KMS-11 (cell line): ENCODE measurements around the gene ZNF214.

Experiments used
- H2AFZ ChIP-seq: fragments of 200-600 bp; sonication (generic); 2 replicates; pipeline ENCODE4 v1.6.1; 2016; ENCODE audit warnings: antibody characterized with exemption, mixed run types, low read depth
- H3K27ac ChIP-seq: fragments of 200-600 bp; sonication (generic); 2 replicates; pipeline ENCODE4 v1.6.1; 2016; ENCODE audit warnings: mild to moderate bottlenecking, mixed run types
- H3K27me3 ChIP-seq: fragments of 200-600 bp; sonication (generic); 2 replicates; pipeline ENCODE4 v1.6.1; 2017; ENCODE audit warnings: mild to moderate bottlenecking, low read depth, mixed run types, moderate library complexity; ENCODE audit not compliant: insufficient read depth
- H3K36me3 ChIP-seq: fragments of 200-600 bp; sonication (generic); 2 replicates; pipeline ENCODE4 v1.6.1; 2017; ENCODE audit warnings: mild to moderate bottlenecking, mixed run types; ENCODE audit not compliant: insufficient read depth
- H3K4me1 ChIP-seq: fragments of 200-600 bp; sonication (generic); 2 replicates; pipeline ENCODE4 v1.6.1; 2016; ENCODE audit warnings: mild to moderate bottlenecking, low read depth, mixed run types; ENCODE audit not compliant: poor library complexity, severe bottlenecking
- H3K4me2 ChIP-seq: fragments of 200-600 bp; sonication (generic); 2 replicates; pipeline ENCODE4 v1.7.0; 2016; ENCODE audit warnings: mild to moderate bottlenecking, mixed run types
- H3K4me3 ChIP-seq: fragments of 200-600 bp; sonication (generic); IDR thresholded peaks from 2 replicates; pipeline ENCODE4 v1.6.1; 2017; ENCODE audit warnings: low read depth, low read length, mixed read lengths; ENCODE audit not compliant: insufficient read depth
- H3K79me2 ChIP-seq: fragments of 200-600 bp; sonication (generic); 2 replicates; pipeline ENCODE4 v1.6.1; 2016; ENCODE audit warnings: low read depth, mixed run types; ENCODE audit not compliant: insufficient read depth
- H3K9ac ChIP-seq: fragments of 200-600 bp; sonication (generic); 2 replicates; pipeline ENCODE4 v1.6.1; 2016; ENCODE audit warnings: mild to moderate bottlenecking, mixed run types
- H4K20me1 ChIP-seq: fragments of 200-600 bp; sonication (generic); 2 replicates; pipeline ENCODE4 v1.6.1; 2016; ENCODE audit warnings: mild to moderate bottlenecking, mixed run types; ENCODE audit not compliant: insufficient read depth
- TF ChIP-seq, protein P1 (sequence below): fragments of 200-600 bp; sonication (generic); conservative IDR thresholded peaks from 2 replicates; pipeline ENCODE4 v1.6.1; 2017; ENCODE audit warnings: low read depth, mild to moderate bottlenecking, antibody characterized with exemption, low read length, moderate library complexity, mixed read lengths

Gene ZNF214

DNA sequence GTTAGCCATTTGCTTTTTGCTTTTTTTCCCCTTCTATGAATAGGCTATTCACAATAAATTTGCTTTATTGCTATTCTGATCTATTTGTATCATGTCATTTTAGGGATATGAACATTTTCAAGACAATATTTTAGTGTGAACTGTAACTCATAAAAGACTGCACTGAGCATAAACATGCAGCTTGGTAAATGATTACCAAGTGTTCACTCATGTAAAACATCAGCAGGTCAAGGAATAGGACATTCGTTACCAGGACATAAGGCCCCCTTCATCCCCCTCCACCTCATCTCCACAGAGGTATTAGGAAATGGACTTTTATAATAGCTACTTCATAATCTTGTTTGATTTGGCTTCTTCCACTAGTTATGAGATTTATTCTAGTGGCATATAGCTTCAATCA is 12.5 kb upstream of the ZNF214 start:
- TF ChIP-seq, protein P1, sequence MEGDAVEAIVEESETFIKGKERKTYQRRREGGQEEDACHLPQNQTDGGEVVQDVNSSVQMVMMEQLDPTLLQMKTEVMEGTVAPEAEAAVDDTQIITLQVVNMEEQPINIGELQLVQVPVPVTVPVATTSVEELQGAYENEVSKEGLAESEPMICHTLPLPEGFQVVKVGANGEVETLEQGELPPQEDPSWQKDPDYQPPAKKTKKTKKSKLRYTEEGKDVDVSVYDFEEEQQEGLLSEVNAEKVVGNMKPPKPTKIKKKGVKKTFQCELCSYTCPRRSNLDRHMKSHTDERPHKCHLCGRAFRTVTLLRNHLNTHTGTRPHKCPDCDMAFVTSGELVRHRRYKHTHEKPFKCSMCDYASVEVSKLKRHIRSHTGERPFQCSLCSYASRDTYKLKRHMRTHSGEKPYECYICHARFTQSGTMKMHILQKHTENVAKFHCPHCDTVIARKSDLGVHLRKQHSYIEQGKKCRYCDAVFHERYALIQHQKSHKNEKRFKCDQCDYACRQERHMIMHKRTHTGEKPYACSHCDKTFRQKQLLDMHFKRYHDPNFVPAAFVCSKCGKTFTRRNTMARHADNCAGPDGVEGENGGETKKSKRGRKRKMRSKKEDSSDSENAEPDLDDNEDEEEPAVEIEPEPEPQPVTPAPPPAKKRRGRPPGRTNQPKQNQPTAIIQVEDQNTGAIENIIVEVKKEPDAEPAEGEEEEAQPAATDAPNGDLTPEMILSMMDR, result no peak
- H4K20me1 ChIP-seq, result no peaks in the 10 kb centered on the region
- no peak overlapping the region; the same call in 1 of the 2 replicates for H3K4me2 ChIP-seq
- no peaks in the 10 kb centered on the region for H3K36me3 ChIP-seq
- H3K9ac ChIP-seq, result no peak overlapping the region
- H3K27ac ChIP-seq, result no peak overlapping the region
- no peaks in the 10 kb centered on the region for H3K79me2 ChIP-seq
- H3K4me3 ChIP-seq, result no peak overlapping the region
- H3K27me3 ChIP-seq, result no peaks in the 10 kb centered on the region
- no peak overlapping the region for H2AFZ ChIP-seq
- peaks cover 19% of the 10 kb centered on the region for H3K4me1 ChIP-seq

DNA sequence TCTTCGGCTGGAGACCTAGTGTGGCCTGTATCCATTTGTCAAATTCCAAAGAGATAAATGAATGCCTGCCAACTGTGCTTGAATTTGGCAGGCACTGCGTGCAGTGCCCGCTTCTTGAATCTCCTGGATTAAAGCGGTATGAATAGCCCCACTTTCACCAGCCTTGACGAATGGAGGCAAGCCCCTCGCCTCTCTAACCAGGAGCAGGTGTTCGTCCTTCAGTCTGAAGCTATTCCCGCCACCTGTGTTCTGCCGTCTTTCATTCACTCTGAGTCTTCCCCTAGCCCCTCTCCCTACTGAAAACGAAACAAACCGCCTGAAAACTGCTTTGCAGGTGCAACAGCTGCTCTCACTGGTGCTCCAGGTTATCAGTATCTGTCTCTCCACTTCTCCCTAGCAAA is 11.3 kb upstream of the ZNF214 start:
- Histone ChIP-seq H4K20me1 (no peaks in the 10 kb centered on the region), H3K79me2 (no peaks in the 10 kb centered on the region), H3K9ac (no peak overlapping the region), H3K4me2 (peak overlapping the region; percentile 33), H3K27ac (peak overlapping the region; percentile 19; the same call in 1 of the 2 replicates), H3K4me3 (no peak overlapping the region), H3K4me1 (peaks cover 19% of the 10 kb centered on the region), H2AFZ (0 out of 2 replicates have a peak overlapping the region, but pooled peaks have one; percentile 10), H3K27me3 (no peaks in the 10 kb centered on the region), H3K36me3 (no peaks in the 10 kb centered on the region)
- TF ChIP-seq, protein P1, result no peak

DNA sequence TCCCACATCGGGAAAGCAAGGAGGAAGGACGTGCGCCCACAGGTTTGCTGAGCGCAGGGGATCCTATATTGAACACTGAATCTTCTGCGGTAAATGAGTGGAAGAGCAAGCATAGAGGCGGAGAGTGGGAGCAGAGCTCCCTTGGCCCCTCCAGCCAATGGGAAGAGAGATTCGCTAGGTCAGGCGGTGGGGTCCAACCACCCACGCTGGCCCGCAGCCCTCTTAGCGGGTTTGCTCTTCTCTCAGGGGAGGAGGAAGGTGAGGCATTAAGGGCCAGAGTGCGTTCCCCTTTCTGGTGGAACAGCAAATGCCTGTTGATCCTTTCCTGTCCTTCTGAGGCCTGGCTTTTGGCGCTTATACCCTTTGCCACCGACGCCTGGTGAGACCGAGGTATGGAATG is 10.7 kb upstream of the ZNF214 start:
- Histone ChIP-seq H3K36me3 (no peaks in the 10 kb centered on the region), H3K9ac (no peak overlapping the region), H3K4me1 (peaks cover 19% of the 10 kb centered on the region), H3K4me2 (peak overlapping the region; percentile 33; the same call in 1 of the 2 replicates), H3K79me2 (no peaks in the 10 kb centered on the region), H3K4me3 (no peak overlapping the region), H4K20me1 (no peaks in the 10 kb centered on the region), H3K27me3 (no peaks in the 10 kb centered on the region), H3K27ac (no peak overlapping the region), H2AFZ (no peak overlapping the region)
- TF ChIP-seq, protein P1, result no peak

DNA sequence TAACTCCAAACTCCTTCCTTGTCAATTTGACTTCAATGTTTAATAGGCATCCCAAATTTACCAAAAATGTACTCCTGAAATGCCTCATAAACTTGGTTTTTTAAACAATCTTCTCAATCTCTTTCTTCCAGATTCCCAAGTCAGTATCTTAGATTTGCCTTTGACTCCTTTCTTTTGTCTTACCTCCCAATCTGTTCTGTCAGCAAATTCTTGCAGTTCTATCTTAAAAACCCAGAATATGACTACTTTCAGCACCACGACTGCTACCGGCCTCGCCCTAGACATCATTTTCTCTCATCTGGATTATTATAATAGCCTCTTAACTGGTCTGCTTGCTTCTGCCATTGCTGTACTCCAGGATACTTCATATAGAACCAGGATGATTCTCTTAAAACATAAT is 8.0 kb upstream of the ZNF214 start:
- H3K36me3 ChIP-seq, result no peaks in the 10 kb centered on the region
- no peak overlapping the region for H3K9ac ChIP-seq
- H3K27ac ChIP-seq, result no peak overlapping the region
- no peak overlapping the region for H2AFZ ChIP-seq
- H3K4me3 ChIP-seq, result no peak overlapping the region
- no peaks in the 10 kb centered on the region for H3K27me3 ChIP-seq
- peaks cover 19% of the 10 kb centered on the region for H3K4me1 ChIP-seq
- TF ChIP-seq, protein P1, result no peak
- no peaks in the 10 kb centered on the region for H4K20me1 ChIP-seq
- no peaks in the 10 kb centered on the region for H3K79me2 ChIP-seq
- H3K4me2 ChIP-seq, result no peak overlapping the region

DNA sequence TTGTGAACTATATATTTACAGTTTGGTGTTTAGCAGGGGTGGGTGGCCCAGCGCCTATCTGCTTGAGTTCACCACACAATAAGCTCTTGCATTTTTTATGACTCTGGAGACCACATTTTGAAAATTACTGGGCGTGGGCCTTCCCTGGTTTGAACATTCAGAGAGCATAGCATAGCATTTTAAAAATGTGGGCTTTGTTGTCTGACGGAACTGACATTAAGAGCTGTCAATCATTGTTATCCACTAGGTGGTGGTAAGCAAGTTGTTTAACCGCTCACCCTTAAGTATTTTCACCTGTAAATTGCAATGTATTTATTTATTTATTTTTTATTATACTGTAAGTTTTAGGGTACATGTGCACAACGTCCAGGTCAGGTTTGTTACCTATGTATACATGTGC is 1.2 kb upstream of the ZNF214 start:
- Histone ChIP-seq H3K4me2 (no peak overlapping the region), H4K20me1 (no peaks in the 10 kb centered on the region), H3K36me3 (no peaks in the 10 kb centered on the region), H3K27ac (no peak overlapping the region), H2AFZ (no peak overlapping the region), H3K9ac (no peak overlapping the region), H3K4me1 (no peaks in the 10 kb centered on the region), H3K27me3 (no peaks in the 10 kb centered on the region), H3K79me2 (no peaks in the 10 kb centered on the region), H3K4me3 (no peak overlapping the region)
- TF ChIP-seq, protein P1, result no peak
